ENCODE data around the gene TNFRSF8. TPM values are rescaled to one million over a fixed set of nuclear protein-coding genes. Genes with fewer than 3 reads are reported as not detected.

Gene TNFRSF8
- total RNA-seq, 1 experiment from 2014 or later = 0.13 TPM

- in situ Hi-C loops (cut with HindIII; ENCODE audit: low pct_unique_long_range_greater_than_20kb, low sequenced_read_pairs) (no loop called here), intact Hi-C loops (cut with micrococcal nuclease; ENCODE audit: unreplicated experiment) (no loop called here)
- ATAC-seq = no peak
- Histone ChIP-seq H3K27ac (ENCODE audit: low read length) (no peak overlapping the region), H3K4me3 (ENCODE audit: low read depth in 2 of 2, low read length in 2 of 2) (no peak overlapping the region), H3K27me3 (ENCODE audit: control insufficient read depth, insufficient read depth, low read length) (no peaks in the 10 kb centered on the region), H3K9me3 (ENCODE audit: control insufficient read depth, insufficient read depth, low read depth, low read length) (no peaks in the 10 kb centered on the region), H3K4me1 (ENCODE audit: control insufficient read depth, insufficient read depth, low read length) (no peaks in the 10 kb centered on the region), H3K36me3 (ENCODE audit: control insufficient read depth, insufficient read depth, low read length) (no peaks in the 10 kb centered on the region)
- ChIA-PET POLR2A (no interaction called here), CTCF (interaction anchor here (0.6 to 0.7 kb wide), 2 partner anchors 14 to 56 kb away, joined by 3 to 8 read pairs; no protein-coding TSS in a partner anchor)
- no peak for DNase-seq (ENCODE audit: low read depth, low spot score)
- no TSS peak for BruUV-seq (replicated peaks)
- TF ChIP-seq SIN3A (IDR thresholded peaks at IDR 0.05; ENCODE audit: borderline replicate concordance, insufficient read depth, low read depth, low read length) (no peak), TCF7L2 (IDR thresholded peaks at IDR 0.05; ENCODE audit: low read depth, low read length) (no peak), REST (IDR thresholded peaks at IDR 0.05; ENCODE audit: insufficient read depth in 1 of 2, low read depth in 2 of 2, low read length in 1 of 2) (no peak), CTCF (IDR thresholded peaks at IDR 0.05) (no peak), POLR2AphosphoS5 (IDR thresholded peaks at IDR 0.05; ENCODE audit: low read depth, low read length) (no peak)
These were observed 58.3 kb downstream of the TNFRSF8 start for GRCh38 chr1:12121212-12122003.

- ChIA-PET POLR2A (interaction anchor here (0.6 kb wide), 3 partner anchors 10 to 104 kb away, joined by 3 to 9 read pairs (median 4); no protein-coding TSS in a partner anchor), CTCF (interaction anchor here (1.9 to 2.4 kb wide), 2 partner anchors 87 to 96 kb away, joined by 5 to 16 read pairs; no protein-coding TSS in a partner anchor)
- in situ Hi-C loops (cut with HindIII; ENCODE audit: low pct_unique_long_range_greater_than_20kb, low sequenced_read_pairs) (no loop called here), intact Hi-C loops (cut with micrococcal nuclease; ENCODE audit: unreplicated experiment) (no loop called here)
- Histone ChIP-seq H3K4me1 (ENCODE audit: control insufficient read depth, insufficient read depth, low read length) (no peaks in the 10 kb centered on the region), H3K4me3 (ENCODE audit: low read depth in 2 of 2, low read length in 2 of 2) (no peak overlapping the region), H3K27ac (ENCODE audit: low read length) (no peak overlapping the region), H3K27me3 (ENCODE audit: control insufficient read depth, insufficient read depth, low read length) (no peaks in the 10 kb centered on the region), H3K36me3 (ENCODE audit: control insufficient read depth, insufficient read depth, low read length) (no peaks in the 10 kb centered on the region), H3K9me3 (ENCODE audit: control insufficient read depth, insufficient read depth, low read depth, low read length) (no peaks in the 10 kb centered on the region)
- ATAC-seq = no peak
- BruUV-seq (replicated peaks) = no TSS peak
- TF ChIP-seq POLR2AphosphoS5 (IDR thresholded peaks at IDR 0.05; ENCODE audit: low read depth, low read length) = no peak
- TF ChIP-seq SIN3A (IDR thresholded peaks at IDR 0.05; ENCODE audit: borderline replicate concordance, insufficient read depth, low read depth, low read length) = no peak
- TF ChIP-seq TCF7L2 (IDR thresholded peaks at IDR 0.05; ENCODE audit: low read depth, low read length) = no peak
- no peak for TF ChIP-seq REST (IDR thresholded peaks at IDR 0.05; ENCODE audit: insufficient read depth in 1 of 2, low read depth in 2 of 2, low read length in 1 of 2)
- no peak for DNase-seq (ENCODE audit: low read depth, low spot score)
These were observed 60.1 kb downstream of the TNFRSF8 start for GRCh38 chr1:12123172-12123571.

Measured in Panc1 (cell line).